Measurements from ENCODE around the gene PER3.

DNA sequence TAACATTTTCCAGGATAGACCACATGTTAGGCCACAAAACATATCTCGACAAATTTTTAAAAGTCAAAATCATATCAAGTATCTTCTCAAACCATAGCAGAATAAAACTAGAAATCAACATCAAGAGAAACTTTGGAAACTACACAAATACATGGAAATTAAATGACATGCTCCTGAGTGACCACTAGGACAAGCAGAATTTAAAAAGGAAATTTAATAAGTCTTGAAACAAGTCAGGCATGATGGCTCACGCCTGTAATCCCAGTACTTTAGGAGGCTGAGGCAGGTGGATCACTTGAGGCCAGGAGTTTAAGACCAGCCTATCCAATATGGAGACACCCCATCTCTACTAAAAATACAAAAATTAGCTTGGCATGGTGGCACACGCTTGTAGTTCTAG, 95.1 kb downstream of the PER3 start:
- no peak for TF ChIP-seq EZH2 (IDR thresholded peaks at IDR 0.05; ENCODE audit: low read depth, low read length, severe bottlenecking)
- TF ChIP-seq EP300 (IDR thresholded peaks at IDR 0.05; ENCODE audit: borderline replicate concordance in 1 of 2, low read depth in 2 of 2, low read length in 2 of 2): no peak
- TF ChIP-seq, protein P1, sequence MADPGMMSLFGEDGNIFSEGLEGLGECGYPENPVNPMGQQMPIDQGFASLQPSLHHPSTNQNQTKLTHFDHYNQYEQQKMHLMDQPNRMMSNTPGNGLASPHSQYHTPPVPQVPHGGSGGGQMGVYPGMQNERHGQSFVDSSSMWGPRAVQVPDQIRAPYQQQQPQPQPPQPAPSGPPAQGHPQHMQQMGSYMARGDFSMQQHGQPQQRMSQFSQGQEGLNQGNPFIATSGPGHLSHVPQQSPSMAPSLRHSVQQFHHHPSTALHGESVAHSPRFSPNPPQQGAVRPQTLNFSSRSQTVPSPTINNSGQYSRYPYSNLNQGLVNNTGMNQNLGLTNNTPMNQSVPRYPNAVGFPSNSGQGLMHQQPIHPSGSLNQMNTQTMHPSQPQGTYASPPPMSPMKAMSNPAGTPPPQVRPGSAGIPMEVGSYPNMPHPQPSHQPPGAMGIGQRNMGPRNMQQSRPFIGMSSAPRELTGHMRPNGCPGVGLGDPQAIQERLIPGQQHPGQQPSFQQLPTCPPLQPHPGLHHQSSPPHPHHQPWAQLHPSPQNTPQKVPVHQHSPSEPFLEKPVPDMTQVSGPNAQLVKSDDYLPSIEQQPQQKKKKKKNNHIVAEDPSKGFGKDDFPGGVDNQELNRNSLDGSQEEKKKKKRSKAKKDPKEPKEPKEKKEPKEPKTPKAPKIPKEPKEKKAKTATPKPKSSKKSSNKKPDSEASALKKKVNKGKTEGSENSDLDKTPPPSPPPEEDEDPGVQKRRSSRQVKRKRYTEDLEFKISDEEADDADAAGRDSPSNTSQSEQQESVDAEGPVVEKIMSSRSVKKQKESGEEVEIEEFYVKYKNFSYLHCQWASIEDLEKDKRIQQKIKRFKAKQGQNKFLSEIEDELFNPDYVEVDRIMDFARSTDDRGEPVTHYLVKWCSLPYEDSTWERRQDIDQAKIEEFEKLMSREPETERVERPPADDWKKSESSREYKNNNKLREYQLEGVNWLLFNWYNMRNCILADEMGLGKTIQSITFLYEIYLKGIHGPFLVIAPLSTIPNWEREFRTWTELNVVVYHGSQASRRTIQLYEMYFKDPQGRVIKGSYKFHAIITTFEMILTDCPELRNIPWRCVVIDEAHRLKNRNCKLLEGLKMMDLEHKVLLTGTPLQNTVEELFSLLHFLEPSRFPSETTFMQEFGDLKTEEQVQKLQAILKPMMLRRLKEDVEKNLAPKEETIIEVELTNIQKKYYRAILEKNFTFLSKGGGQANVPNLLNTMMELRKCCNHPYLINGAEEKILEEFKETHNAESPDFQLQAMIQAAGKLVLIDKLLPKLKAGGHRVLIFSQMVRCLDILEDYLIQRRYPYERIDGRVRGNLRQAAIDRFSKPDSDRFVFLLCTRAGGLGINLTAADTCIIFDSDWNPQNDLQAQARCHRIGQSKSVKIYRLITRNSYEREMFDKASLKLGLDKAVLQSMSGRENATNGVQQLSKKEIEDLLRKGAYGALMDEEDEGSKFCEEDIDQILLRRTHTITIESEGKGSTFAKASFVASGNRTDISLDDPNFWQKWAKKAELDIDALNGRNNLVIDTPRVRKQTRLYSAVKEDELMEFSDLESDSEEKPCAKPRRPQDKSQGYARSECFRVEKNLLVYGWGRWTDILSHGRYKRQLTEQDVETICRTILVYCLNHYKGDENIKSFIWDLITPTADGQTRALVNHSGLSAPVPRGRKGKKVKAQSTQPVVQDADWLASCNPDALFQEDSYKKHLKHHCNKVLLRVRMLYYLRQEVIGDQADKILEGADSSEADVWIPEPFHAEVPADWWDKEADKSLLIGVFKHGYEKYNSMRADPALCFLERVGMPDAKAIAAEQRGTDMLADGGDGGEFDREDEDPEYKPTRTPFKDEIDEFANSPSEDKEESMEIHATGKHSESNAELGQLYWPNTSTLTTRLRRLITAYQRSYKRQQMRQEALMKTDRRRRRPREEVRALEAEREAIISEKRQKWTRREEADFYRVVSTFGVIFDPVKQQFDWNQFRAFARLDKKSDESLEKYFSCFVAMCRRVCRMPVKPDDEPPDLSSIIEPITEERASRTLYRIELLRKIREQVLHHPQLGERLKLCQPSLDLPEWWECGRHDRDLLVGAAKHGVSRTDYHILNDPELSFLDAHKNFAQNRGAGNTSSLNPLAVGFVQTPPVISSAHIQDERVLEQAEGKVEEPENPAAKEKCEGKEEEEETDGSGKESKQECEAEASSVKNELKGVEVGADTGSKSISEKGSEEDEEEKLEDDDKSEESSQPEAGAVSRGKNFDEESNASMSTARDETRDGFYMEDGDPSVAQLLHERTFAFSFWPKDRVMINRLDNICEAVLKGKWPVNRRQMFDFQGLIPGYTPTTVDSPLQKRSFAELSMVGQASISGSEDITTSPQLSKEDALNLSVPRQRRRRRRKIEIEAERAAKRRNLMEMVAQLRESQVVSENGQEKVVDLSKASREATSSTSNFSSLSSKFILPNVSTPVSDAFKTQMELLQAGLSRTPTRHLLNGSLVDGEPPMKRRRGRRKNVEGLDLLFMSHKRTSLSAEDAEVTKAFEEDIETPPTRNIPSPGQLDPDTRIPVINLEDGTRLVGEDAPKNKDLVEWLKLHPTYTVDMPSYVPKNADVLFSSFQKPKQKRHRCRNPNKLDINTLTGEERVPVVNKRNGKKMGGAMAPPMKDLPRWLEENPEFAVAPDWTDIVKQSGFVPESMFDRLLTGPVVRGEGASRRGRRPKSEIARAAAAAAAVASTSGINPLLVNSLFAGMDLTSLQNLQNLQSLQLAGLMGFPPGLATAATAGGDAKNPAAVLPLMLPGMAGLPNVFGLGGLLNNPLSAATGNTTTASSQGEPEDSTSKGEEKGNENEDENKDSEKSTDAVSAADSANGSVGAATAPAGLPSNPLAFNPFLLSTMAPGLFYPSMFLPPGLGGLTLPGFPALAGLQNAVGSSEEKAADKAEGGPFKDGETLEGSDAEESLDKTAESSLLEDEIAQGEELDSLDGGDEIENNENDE (IDR thresholded peaks at IDR 0.05; ENCODE audit: insufficient replicate concordance, low read length): no peak
- TF ChIP-seq TAF1 (IDR thresholded peaks at IDR 0.05; ENCODE audit: low read depth, low read length): no peak
- TF ChIP-seq, protein P2, sequence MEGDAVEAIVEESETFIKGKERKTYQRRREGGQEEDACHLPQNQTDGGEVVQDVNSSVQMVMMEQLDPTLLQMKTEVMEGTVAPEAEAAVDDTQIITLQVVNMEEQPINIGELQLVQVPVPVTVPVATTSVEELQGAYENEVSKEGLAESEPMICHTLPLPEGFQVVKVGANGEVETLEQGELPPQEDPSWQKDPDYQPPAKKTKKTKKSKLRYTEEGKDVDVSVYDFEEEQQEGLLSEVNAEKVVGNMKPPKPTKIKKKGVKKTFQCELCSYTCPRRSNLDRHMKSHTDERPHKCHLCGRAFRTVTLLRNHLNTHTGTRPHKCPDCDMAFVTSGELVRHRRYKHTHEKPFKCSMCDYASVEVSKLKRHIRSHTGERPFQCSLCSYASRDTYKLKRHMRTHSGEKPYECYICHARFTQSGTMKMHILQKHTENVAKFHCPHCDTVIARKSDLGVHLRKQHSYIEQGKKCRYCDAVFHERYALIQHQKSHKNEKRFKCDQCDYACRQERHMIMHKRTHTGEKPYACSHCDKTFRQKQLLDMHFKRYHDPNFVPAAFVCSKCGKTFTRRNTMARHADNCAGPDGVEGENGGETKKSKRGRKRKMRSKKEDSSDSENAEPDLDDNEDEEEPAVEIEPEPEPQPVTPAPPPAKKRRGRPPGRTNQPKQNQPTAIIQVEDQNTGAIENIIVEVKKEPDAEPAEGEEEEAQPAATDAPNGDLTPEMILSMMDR (IDR thresholded peaks at IDR 0.05; ENCODE audit: control extremely low read depth in 1 of 3, insufficient read depth in 1 of 3, low read depth in 1 of 3, low read length in 3 of 3): no peak
- no peak for TF ChIP-seq POLR2AphosphoS5 (IDR thresholded peaks at IDR 0.05; ENCODE audit: low read depth, low read length)
- TF ChIP-seq KDM5A (IDR thresholded peaks at IDR 0.05; ENCODE audit: low read length): no peak
- no peak for TF ChIP-seq YY1 (IDR thresholded peaks at IDR 0.05; ENCODE audit: low read depth, low read length)
- no peak for TF ChIP-seq HDAC6 (IDR thresholded peaks at IDR 0.05; ENCODE audit: low read depth, low read length)

All from H1 (cell line).